ENCODE data around the gene AR.

Gene AR

DNA sequence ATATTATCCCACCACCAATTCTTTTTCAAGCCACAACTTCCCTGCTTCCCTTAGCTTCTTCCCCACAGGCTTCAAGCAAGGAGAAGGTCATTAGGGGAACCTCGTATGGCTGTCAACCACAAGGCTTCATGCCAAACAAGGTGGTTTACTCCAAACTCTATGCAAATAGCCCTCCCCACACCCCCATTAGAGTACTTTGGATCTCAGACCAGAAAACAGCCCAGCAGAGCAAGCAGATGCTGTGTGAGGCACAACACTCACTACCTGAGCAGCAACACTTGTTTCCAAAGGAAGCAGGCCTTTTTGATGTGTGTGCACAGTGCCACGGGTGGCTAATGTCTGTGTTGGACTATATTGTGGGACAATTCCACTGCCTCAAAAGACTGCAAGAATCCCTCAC, 189.0 kb downstream of the AR start:
- DNase-seq: no peak

DNA sequence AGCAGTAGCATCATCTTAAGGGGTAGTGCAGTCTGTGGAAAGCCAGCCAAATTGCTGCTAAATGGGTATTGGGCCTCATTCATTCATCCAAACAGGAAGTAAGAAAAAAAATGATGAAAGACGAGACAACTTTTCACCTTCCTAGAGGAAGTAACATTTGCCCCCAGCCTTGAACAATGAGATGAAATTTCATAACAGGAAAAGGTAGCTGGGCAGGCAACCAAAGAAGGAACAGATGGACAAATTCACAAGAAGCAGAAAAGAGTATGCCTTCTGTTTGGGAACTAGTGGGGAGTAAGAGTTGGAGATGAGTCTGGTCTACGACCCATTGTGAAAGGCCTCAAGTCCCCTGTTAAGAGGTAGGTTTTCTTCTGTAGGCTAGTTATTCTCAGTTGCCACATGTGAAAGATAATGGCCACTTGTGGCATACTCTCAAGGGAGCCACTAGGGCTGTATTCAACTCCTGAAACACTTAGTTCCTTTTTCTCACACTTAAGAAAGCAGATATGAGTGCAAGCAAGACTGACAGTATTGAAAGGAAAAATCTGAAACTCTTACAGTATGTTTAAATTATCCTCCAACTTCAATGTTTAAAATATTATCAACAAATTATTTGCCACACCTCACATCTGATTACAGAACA, 190.4 kb downstream of the AR start:
- no peak for DNase-seq

DNA sequence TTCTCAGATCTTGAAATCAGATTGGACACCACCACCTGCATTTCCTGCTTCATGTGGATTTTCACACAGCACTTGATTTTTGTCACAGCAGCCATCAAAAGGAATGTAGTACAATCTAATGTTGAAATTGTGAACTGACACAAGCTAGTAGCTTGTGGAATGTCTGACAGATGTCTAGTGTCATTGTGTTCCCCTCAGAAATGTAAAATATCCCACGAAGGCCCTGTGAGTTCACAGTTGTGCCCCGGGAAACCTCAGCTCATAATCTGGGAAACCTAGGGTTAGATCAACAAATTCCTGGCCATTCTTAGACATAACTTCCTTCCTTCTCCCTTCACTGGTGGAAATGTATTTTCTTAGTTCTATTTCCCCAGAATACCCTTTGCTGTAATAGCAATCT, 205.7 kb downstream of the AR start:
- DNase-seq: no peak

DNA sequence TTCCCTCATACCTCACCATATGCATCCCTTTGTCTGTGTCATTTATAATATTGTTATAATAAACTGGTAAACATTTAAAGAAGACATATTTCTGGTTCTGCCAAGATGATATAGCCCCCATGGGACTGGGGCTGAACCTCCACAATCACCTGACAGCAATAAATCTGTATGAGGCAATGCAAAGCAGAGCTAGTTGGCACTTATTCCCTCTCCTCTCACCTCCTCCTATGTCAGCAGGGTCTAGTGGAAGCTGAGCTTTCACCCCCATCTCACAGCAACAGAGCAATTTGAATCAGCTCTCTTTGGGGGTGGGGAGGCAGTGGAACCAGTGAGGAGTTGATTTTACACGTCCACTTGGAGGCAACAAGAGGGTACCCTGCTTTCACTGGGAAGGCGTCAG, 206.9 kb downstream of the AR start:
- DNase-seq: no peak

GRCh38 chrX:67759018-67759417, 215.2 kb downstream of the AR start:
- no peak for DNase-seq

DNA sequence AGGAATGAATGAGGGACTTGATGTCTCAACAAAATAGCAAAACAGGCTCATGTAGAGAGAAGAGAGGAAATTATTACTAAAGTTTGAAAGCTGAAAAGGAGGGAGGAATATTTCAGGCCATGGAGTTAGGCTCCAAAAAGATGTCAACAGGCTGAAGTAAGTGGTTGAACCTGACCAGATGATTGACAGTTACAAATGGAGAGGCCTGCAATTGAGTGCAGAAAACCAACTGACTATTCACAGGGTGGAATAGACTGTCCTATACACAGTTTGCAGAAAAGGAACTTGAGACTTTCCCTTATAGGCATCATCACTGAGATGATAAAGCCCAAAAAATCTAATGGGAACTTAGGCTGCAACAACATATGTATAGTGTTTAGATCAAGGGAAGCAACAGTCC, 233.3 kb downstream of the AR start:
- no peak for DNase-seq

- DNase-seq: no peak
Measured at GRCh38 chrX:67779099-67779498, 235.3 kb downstream of the AR start.
